OCI-LY7 (cell line): Measurements from ENCODE around the gene IFNGR2.

Source experiments
- CTCF ChIP-seq: fragments of 200-600 bp; sonication (generic); conservative IDR thresholded peaks from 2 replicates; pipeline ENCODE4 v1.5.1; 2014; ENCODE audit warnings: mild to moderate bottlenecking, antibody characterized with exemption, low read length, moderate library complexity, mixed read lengths
- EZH2phosphoT487 ChIP-seq: fragments of 200-600 bp; sonication (generic); IDR thresholded peaks from 2 replicates; pipeline ENCODE4 v1.6.1; 2018; ENCODE audit warnings: low read depth, borderline replicate concordance, mild to moderate bottlenecking, mixed run types, antibody characterized with exemption, low read length, moderate library complexity, mixed read lengths

- no peak for TF ChIP-seq CTCF
- TF ChIP-seq EZH2phosphoT487 = no peak
These were observed 15.5 kb downstream of the IFNGR2 start for GRCh38 chr21:33418691-33419090.
